GM11168 (cell line): Measurements from ENCODE around the gene GAMT.
"Not testable (repeated sequence)": the region's sequence is repeated elsewhere in the genome, so short reads cannot be mapped to it uniquely, and the experiment has no call there.

Source experiments
- in situ Hi-C: fragments of 300-500 bp; cut with MboI; formaldehyde crosslinking; loops from one replicate; pipeline ENCODE4 v1.12.0; 2022; ENCODE audit warnings: low sequenced_read_pairs; ENCODE audit not compliant: unreplicated experiment

GAMT gene

GRCh38 chr19:1401138-1401888 is at the start of gene GAMT:
GAMT (minus strand) TSS chr19:1401542; CDS start chr19:1401476, 66 bp downstream.
- in situ Hi-C loops: no loop called here

DNA sequence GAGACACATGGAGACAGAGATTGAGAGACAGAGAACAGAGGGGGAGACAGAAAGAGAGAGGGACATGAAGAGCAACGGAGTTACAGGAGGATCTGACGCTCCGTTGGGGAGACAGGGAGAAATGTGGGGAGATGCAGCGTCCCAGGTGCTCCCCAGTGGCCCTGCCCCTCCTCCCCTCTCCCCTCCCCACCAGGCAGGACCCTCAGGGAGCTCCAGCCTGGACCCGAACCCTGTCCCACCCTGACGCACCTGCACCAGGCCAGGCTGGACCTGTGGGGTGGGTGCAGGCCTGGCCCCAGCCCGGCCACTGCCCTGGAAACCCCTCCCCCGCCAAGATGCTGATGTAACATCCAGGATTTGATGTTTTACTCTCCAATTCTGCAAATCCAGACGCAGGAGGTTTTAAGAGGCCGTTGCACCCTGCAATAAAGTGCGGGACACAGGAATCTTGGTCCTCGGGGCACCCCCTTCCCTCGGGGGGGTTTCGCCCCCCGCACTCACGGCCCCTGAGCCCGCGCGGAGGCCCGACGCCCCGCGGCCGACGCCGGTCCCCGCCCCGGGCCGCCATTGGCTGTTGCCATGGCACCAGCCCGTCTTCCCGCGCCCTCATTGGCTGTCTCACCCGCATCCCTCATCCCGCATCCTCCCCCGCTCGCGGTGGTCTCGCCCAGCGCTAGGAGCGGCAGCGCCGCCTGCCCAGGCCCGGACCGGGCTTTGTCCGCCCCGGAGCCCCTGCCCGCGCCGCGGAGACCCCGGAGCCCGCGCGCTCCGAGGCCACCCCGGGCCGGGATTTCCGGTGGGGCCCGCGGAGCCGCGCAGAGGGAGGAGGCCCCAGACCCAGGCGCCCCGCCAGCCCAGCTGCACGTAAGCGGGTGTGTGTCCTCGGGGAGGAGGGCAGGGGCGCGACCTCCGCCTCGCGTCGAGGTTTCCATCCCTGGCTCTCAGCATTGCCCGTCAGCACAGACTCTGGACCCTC is 48.4 kb upstream of the GAMT start, which contains the start of gene APC2:
Gene APC2, plus strand, starts transcription at position 655 of the 976 bp plus-strand sequence. CDS start 2,881 bp downstream, outside the sequence.
- in situ Hi-C loops: no loop called here

DNA sequence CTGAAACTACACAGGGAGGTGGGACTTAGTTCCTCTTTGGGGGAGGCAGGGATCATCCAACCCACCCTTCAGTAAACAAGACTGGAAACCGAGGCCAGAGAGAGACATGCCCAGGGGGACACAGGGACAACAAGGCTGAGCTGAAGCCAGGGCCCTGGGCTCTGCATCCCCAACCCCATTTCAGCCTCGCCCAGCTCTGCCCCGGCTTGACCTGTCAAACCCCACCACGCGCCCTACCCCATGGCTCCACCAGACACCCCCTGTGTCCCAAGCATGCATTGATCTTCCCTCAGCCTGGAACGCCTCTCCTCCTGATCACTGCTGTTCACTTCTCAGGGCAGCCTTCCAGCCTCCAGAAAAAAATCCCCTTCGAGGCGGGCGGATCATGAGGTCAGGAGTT is 46.6 kb upstream of the GAMT start:
- in situ Hi-C loops: no loop called here

DNA sequence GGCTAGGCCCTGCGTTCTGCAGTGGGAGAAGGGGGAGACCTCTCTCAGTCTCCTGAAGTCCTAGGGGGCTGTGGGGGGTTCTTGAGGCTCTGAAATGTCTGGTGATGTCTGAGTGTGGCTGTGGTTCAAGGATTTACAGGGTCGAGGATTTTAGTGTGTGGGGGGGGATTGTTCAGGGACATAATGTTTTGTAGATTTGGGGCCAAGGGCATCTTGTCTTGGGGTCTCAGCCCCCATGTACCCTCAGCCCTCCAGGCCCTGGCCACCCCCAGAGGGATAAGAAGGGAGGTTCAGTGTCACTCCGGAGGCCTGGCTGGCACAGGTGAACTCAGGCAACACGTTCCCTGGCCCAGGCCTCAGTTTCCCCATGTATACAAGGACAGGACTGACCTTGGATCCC is 46.2 kb upstream of the GAMT start:
- in situ Hi-C loops: no loop called here

DNA sequence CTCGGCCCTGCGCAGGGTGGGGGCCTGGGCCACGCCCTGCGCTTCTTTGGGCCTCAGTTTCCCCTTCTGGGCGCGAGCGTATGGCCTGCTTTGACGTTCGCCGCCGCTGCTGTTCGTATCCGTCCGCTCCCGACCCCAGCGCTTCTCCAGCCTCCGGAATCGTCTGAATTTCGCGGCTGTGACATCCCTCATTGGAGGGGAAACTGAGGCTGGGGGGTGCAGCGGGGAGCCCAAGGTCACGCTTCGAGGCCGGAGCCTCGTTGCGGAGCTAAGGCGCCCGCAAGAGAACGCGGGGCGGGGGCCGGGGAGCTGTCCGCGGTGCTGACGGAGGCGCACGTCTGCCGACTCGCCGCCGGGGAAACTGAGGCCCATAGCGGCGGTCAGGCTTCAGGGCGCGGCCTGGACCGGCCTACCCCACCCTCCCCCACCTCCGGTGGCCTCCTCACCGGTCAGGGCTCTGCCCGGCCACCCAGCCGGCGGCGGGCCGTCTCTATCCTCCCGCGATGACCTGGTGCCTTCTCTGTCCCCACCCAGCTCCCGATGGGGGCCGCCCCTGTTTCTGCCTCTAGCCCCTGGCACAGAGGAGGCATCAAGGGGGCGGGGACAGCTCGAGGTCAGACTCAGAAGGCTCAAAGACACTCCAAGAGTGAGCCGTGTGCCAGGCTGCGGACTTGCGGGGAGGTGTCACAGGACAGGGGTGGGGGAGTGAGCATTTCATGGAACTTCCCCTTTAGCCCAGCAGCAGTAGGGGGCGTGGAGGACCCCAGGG is 45.6 kb upstream of the GAMT start:
- in situ Hi-C loops: no loop called here

GRCh38 chr19:1445932-1446712 is 44.8 kb upstream of the GAMT start:
- in situ Hi-C loops: no loop called here

- in situ Hi-C loops: no loop called here
These were observed 44.0 kb upstream of the GAMT start for GRCh38 chr19:1445185-1445931.

DNA sequence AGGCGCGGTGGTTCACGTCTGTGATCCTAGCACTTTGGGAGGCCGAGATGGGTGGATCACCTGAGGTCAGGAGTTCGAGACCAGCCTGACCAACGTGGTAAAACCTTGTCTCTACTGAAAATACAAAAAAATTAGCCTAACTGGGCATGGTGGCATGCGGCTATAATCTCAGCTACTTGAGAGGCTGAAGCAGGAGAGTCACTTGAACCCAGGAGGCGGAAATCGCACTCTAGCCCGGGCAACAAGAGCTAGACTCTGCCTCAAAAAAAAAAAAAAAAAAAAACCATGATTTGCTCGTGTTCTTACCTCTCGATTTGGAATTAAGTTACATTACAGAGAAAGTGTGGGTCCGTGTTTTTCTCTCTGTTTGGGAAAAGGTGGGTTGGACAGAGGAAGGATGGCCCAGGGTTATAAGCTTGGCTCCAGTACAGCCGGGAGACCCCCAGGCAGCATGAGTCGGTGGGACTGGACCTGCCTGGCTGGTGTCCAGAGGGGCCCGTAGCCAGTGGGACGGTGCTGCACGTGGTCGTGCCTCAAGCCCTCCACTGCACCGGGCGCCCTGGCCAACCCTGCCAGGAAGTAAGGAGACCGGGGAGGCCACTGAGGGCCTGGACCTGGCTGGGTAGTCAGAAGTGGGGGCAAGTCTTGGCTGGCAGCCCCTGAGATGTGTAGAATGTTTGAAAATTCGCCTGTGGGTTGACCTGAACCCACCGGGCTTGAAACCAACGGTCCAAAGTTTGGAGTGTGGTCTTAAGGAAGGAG is 40.5 kb upstream of the GAMT start:
- in situ Hi-C loops: no loop called here

GRCh38 chr19:1441022-1441426 is 39.7 kb upstream of the GAMT start:
- in situ Hi-C loops: no loop called here

- in situ Hi-C loops: no loop called here
These were observed 39.1 kb upstream of the GAMT start for GRCh38 chr19:1440418-1440801.

DNA sequence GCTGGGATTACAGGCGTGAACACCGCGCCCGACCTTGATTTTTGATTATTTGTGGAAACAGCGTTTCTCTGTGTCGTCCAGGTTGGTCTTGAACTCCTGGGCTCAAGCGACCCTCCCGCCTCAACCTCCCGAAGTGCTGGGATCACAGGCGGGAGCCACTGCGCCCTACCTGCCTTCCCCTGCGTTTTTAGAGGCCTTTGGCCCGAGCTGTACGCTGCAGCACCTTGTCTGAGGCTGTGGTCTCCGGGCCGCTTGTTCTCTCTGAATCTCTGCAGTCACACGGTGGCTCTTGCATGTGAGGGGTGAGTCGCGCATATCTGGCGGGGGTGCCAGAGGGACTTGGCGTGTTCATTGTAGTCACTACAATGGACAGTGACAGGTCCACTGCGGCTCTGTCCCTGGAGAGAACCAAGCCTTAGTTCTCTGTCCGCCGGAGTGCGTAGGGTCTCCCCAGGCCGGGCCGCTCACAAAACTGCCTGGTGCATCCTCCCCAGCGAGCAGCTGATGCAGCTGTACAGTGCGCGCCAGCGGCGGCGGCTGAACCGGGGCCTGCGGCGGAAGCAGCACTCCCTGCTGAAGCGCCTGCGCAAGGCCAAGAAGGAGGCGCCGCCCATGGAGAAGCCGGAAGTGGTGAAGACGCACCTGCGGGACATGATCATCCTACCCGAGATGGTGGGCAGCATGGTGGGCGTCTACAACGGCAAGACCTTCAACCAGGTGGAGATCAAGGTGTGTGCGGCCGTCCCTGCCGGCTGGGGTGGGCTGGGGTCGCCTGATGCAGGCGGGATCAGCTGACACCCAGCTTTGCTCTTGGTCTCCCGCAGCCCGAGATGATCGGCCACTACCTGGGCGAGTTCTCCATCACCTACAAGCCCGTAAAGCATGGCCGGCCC is 38.4 kb upstream of the GAMT start:
- in situ Hi-C loops: not testable (repeated sequence)

DNA sequence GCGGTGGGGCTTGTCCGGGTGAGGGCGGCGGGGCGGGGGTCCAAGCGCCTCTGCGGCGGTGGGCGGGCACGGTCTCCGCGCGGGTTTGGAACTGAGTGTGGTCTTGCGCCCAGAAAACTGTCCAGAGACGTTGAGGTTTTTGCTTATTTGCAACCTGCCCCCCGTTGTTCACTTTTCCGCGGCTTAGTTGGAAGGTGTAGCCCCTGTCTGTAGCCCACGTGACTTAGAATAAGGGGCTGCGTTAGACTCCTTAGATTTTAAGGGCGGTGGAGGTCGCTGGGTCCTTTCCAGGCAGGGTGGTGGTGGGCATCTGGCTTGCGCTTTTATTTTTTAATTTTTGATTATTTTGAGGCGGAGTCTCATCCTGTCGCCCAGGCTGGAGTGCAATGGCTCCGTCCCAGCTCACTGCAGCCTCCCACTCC is 37.6 kb upstream of the GAMT start:
- in situ Hi-C loops: no loop called here

DNA sequence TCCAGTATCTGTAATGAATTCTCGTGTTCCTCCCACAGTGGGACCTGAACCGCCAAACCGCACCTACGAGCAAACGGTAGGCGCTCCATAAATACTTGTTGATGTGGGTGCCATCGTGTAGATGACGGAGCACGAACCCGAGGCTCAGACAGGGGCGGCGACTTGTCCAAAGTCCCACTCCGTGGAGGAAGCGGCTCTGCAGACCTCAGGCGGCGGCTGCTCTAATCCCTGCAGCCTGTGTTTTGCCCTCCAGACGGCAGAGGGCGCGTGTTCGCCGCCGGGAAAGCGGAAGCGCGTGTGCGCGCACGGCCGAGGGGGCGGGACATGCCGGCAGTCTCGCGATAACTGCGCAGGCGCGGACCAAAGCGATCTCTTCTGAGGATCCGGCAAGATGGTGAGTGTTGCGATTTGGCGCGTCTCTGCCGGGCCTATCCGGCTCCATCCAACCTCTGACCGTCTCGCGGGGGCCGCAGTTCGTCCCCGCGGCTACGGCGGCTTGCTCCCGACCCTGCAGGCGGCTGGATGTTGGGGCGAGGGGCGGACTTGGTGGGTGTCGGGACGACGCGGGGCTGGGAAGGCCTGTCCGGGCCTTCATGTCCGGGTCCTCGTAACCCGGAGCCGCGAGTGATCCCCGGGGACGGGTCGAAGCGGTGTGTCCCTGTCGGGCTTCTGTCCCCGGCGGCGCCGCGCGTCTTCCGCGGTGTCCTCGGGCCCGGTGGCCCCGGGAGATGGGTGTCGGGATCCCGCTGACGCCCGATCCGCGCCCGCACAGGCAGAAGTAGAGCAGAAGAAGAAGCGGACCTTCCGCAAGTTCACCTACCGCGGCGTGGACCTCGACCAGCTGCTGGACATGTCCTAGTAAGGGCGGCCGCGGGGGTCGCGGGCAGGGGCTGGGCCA is 36.9 kb upstream of the GAMT start, which contains the start of gene RPS15:
Gene RPS15, plus strand, starts transcription at position 362 of the 898 bp plus-strand sequence. Its CDS starts 30 bp downstream, at position 392.
- in situ Hi-C loops: no loop called here

DNA sequence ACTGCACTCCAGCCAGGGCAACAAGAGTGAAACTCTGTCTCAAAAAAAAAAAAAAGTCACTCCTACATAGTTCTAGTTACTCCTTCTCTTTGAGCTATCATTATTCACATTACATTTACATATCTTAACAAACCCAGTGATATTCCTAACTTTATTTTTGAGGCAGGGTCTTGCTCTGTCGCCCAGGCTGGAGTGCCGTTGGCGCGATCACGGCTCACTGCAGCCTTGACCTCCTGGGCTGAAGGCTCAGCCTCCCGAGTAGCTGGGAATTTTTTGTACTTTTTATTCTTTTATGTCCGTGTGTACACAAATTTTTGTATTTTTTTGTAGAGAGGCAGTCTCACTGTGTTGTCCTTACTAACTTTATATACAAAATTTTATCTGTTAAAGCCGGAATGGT is 36.3 kb upstream of the GAMT start:
- in situ Hi-C loops: no loop called here

GRCh38 chr19:1435378-1435989 is 34.1 kb upstream of the GAMT start:
- in situ Hi-C loops: no loop called here

DNA sequence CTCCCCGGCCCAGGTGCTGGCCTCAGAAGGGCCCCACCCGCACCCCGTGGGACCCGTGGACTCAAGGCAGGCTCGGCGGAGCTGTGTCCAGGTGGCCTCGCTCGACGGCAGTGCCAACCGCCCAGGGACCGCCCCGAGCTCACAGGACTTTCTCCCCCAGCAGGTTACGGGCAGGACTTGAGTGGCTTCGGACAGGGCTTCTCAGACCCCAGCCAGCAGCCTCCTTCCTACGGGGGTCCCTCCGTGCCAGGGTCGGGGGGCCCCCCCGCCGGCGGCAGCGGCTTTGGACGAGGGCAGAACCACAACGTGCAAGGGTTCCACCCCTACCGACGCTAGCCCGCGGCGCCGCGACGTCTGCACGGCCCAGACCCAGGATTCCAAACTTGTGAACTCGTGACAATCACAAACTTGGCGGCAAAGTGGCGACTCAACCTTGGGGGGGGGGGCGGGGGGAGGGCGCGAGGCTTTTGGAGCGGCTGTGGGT is 33.3 kb upstream of the GAMT start:
- in situ Hi-C loops: no loop called here
